HG03175 (cell line): Measurements from ENCODE around the gene DESI2.

Experiments used
- ATAC-seq: cut with Tn5 transposase; IDR thresholded peaks from one replicate; pipeline ENCODE4 v1.9.1; 2021; ENCODE audit warnings: mild to moderate bottlenecking, moderate library complexity; ENCODE audit not compliant: unreplicated experiment

DESI2 gene

DNA sequence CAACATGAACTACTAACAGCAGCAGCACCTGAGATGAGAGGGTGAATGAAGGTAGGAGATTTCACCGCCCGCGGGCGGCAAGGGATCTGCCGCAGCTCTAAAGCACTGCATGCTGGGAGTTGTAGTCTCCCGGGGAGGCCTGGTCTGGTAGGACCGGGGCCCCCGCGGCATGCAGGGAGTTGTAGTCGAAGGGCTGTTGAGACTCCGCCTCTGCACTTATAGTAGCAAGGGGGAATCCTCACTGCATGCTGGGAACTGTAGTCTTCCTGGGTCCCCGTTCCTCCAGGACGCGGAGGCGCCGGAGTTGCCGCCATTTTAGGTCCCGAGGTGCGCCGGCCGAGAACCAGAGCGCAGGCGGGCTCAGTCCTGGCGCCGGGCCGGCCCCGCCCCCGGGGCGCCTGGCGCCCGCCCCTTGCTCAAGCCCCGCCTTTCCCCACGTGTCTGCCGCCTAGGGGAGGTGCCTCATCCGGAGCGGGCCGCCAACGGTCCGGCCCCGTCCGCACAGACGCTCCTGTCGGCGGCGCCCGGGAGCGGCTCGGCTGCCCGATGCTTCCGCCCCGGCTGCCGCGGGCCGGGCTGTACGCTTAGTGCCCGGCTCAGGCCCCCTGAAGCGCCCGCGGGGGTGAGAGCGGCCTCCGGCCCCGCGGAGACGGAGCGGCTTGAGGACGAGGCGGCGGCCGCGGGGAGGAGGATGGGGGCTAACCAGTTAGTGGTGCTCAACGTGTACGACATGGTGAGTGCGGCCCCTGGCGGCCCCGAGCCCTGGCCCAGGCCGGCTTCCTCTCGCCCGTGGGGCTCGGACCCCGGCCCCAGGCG lies at the start of gene DESI2:
TSS of gene DESI2 (plus strand) at position 504 of the 816 bp plus-strand sequence. CDS start at position 692, 188 bp downstream.
- ATAC-seq = peak; percentile 95

DNA sequence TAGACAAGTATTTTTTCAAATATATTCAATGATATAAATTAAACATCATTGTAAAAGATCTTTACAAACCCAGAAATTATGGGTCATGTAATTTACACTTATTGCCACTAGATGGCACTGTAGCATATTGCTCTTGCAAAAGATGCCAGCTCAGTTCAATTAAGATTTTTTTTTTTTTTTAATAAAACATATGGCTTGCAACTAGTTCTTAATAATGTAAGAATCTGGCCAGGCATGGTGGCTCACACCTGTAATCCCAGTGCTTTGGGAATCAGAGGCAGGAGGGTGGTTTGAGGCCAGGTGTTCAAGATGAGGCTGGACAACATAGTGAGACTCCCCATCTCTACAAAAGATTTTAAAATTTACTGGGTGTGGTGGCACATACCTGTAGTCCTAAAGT lies 49.4 kb upstream of the DESI2 start:
- ATAC-seq = no peak

GRCh38 chr1:244605835-244606370 lies 47.0 kb upstream of the DESI2 start:
- no peak for ATAC-seq

- no peak for ATAC-seq
These were observed 38.7 kb upstream of the DESI2 start for GRCh38 chr1:244614113-244614836.

DNA sequence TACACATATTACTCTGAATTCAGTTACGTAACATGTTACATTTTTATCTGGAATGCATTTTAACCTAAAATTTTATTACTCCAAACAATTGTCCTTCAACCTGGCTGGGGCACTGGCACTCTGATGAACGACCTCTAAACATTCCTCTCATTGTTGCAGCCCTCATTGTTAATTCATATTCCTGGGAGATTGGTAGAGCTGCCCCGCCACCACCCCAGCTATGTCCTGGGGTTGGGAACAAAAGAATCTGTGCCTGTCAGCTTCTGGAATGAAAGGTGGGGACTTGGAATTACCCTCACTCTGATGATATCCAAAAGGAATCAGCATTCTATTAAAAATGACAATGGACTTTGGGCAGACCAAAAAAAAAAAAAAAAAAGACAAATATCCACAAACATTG lies 38.0 kb upstream of the DESI2 start:
- ATAC-seq = no peak

DNA sequence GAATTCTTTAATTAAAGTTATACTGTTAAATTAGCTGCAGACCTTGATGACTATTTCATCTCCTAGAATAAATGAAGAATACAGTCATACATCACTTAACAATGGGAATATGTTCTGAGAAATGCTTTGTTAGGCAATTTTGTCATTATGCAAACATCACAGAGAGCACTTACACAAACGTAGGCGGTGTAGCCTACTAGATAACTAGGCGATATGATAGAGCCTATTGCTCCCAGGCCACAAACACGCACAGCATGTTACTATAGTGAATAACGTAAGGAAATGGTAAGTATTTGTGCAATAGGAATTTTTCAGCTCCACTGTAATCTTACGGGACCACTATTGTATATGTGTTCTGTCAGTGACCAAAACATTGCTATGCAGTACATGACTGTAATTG lies 37.6 kb upstream of the DESI2 start:
- no peak for ATAC-seq

- ATAC-seq = no peak
These were observed 26.2 kb upstream of the DESI2 start for GRCh38 chr1:244626709-244627108.

DNA sequence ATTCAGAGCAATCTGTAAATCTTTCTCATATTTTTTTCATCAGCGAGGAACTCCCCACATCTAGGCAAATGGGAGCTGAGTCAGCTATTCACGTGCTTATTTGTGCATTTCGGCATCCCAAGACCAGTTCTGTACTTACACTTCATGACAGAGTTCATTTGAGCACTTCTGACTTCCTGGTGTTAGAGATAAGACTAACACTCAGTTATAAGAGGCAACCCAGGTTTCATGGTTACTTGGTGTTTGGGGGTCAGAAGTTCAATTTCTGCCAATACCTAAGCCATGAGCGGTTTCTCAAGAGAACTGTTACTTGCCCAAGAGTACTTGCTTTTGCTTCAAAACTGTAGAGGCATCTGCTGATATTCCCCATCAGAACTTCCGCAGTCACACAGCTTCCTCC lies 24.1 kb upstream of the DESI2 start:
- ATAC-seq = no peak

GRCh38 chr1:244633140-244633539 lies 19.8 kb upstream of the DESI2 start:
- no peak for ATAC-seq

GRCh38 chr1:244634546-244634945 lies 18.4 kb upstream of the DESI2 start:
- no peak for ATAC-seq

GRCh38 chr1:244636488-244637259 lies 16.3 kb upstream of the DESI2 start:
- ATAC-seq = no peak

- no peak for ATAC-seq
These were observed 13.4 kb upstream of the DESI2 start for GRCh38 chr1:244639561-244639960.

GRCh38 chr1:244640917-244641316 lies 12.0 kb upstream of the DESI2 start:
- ATAC-seq = no peak

DNA sequence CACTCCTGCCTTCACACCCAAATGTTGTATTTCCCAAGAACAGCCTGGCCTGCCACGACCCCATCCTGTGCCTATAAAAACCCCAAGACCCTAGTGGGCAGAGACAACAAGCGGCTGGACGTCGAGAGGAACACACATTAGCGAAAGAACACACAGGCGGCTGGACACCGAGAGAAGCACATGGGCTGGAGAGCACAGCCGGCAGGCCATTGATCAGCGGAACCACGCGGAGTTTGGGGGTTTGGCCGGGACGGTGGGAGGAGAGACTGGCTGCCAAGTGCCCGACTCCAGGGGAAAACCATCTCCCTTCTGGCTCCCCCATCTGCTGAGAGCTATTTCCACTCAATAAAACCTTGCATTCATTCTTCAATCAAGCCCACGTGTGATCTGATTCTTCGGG lies 10.4 kb upstream of the DESI2 start:
- ATAC-seq = no peak

- ATAC-seq = no peak
These were observed 9.9 kb upstream of the DESI2 start for GRCh38 chr1:244642988-244643387.

DNA sequence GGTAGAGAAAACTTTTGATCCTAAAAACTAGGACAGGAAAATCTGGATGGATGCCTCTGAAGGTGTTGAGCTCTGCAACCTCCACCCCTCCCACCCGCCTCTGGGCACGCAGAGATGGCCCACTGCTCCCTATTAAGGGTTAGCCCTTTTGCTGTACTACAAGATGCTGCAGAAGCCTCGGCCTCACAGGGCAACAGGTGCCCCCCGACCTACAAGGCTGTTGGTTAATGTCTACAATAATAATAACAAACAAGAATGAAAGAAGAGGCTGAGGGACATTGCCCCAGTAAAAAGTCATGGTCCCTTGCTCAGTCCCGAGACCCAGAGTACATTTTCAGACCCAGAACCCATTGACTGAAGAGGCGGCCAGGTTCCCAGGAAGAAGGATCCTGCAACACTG lies 7.5 kb upstream of the DESI2 start:
- no peak for ATAC-seq

- no peak for ATAC-seq
These were observed 7.0 kb upstream of the DESI2 start for GRCh38 chr1:244645890-244646289.

DNA sequence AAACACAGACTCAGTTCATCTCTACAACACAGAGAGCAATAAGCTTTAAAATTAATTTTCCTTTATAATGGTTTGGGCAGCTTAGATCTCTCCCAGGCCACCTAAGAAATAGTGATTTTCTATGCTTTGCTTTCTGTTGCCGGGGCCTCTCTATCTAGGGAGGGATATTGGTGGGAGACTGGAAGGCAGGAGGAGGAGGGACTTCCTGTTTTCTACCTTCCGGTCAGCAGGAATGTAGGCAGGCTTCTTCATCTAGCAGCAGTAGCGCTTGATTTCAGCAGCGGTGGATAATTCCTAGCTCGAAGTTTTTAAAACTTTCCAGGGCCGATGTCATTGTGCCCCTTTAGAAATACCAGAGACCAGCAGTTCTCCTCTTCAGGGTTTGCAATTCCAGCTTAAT lies 5.1 kb upstream of the DESI2 start:
- no peak for ATAC-seq

DNA sequence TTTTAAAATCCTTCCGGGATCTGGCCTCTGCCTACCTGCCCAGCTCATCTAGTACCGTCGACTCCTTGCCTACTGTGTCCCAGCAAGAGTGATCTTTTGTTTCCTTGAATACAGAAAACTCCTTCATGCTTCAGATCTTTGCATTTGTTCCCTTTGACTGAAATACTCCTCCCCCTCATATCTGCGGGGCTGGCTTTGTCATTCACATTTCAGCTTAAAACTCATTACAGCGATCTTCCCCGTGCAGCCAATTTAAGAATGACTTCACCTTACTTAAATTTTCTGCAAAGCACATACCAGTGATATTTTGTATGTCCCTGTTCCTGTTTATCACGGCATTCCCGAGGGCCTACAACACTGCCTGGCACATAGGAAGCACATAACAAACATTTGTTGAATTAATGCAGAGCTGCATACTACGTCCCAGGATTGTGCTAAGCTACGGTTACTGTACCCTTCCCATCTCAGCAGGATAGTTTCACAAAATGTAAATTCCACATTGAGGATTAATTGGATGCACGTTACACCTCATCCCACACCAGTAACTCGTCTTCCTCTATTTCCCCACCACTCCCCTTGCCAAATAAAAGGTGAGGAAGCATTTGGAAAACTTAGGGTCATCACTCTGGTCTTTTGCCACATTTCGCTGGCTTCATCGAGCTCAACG lies 837 bp upstream of the DESI2 start:
- no peak for ATAC-seq

- no peak for ATAC-seq
These were observed 647 bp downstream of the DESI2 start for GRCh38 chr1:244653439-244654107.
